ENCODE results near the gene SCN10A. TPM values are rescaled to one million over a fixed set of nuclear protein-coding genes. Genes with fewer than 3 reads are reported as not detected.

SCN10A gene
- total RNA-seq, 1 experiment from 2014 or later, result not detected

- DNase-seq, result no peak
- Mint-ChIP-seq H3K9me3 (ENCODE audit: low read depth, unreplicated experiment) (peaks cover 2% of the 10 kb centered on the region), H3K27ac (ENCODE audit: unreplicated experiment) (no peak overlapping the region), H3K36me3 (ENCODE audit: insufficient read depth, unreplicated experiment) (no peaks in the 10 kb centered on the region), H3K4me3 (ENCODE audit: low read depth, unreplicated experiment) (no peak overlapping the region), H3K4me1 (ENCODE audit: low read depth, unreplicated experiment) (no peaks in the 10 kb centered on the region), H3K27me3 (ENCODE audit: unreplicated experiment) (peaks cover 70% of the 10 kb centered on the region)
- intact Hi-C loops (cut with micrococcal nuclease; ENCODE audit: unreplicated experiment), result no loop called here
- CTCF ChIA-PET, result no interaction called here
- no peak for TF ChIP-seq CTCF (IDR thresholded peaks at IDR 0.05; ENCODE audit: unreplicated experiment)
- no TSS peak for BruUV-seq (replicated peaks)
These were observed 42.5 kb downstream of the SCN10A start for GRCh38 chr3:38773528-38773927.

- no peak overlapping the region for H3K27ac Mint-ChIP-seq (ENCODE audit: unreplicated experiment)
- H3K27me3 Mint-ChIP-seq (ENCODE audit: unreplicated experiment), result peaks cover 82% of the 10 kb centered on the region
- no peaks in the 10 kb centered on the region for H3K4me1 Mint-ChIP-seq (ENCODE audit: low read depth, unreplicated experiment)
- CTCF ChIA-PET, result no interaction called here
- H3K4me3 Mint-ChIP-seq (ENCODE audit: low read depth, unreplicated experiment), result no peak overlapping the region
- H3K36me3 Mint-ChIP-seq (ENCODE audit: insufficient read depth, unreplicated experiment), result no peaks in the 10 kb centered on the region
- BruUV-seq (replicated peaks), result no TSS peak
- DNase-seq, result no peak
- H3K9me3 Mint-ChIP-seq (ENCODE audit: low read depth, unreplicated experiment), result peaks cover 2% of the 10 kb centered on the region
- no peak for TF ChIP-seq CTCF (IDR thresholded peaks at IDR 0.05; ENCODE audit: unreplicated experiment)
- intact Hi-C loops (cut with micrococcal nuclease; ENCODE audit: unreplicated experiment), result no loop called here
These were observed 52.4 kb downstream of the SCN10A start for GRCh38 chr3:38763569-38763968.

GRCh38 chr3:38758557-38758956, 57.5 kb downstream of the SCN10A start:
- no peak overlapping the region for H3K4me3 Mint-ChIP-seq (ENCODE audit: low read depth, unreplicated experiment)
- no peak for DNase-seq
- no peak for TF ChIP-seq CTCF (IDR thresholded peaks at IDR 0.05; ENCODE audit: unreplicated experiment)
- BruUV-seq (replicated peaks), result no TSS peak
- no peaks in the 10 kb centered on the region for H3K4me1 Mint-ChIP-seq (ENCODE audit: low read depth, unreplicated experiment)
- CTCF ChIA-PET, result no interaction called here
- peaks cover 88% of the 10 kb centered on the region for H3K27me3 Mint-ChIP-seq (ENCODE audit: unreplicated experiment)
- no peaks in the 10 kb centered on the region for H3K36me3 Mint-ChIP-seq (ENCODE audit: insufficient read depth, unreplicated experiment)
- H3K27ac Mint-ChIP-seq (ENCODE audit: unreplicated experiment), result no peak overlapping the region
- no peaks in the 10 kb centered on the region for H3K9me3 Mint-ChIP-seq (ENCODE audit: low read depth, unreplicated experiment)
- intact Hi-C loops (cut with micrococcal nuclease; ENCODE audit: unreplicated experiment), result no loop called here

- CTCF ChIA-PET, result no interaction called here
- BruUV-seq (replicated peaks), result no TSS peak
- DNase-seq, result no peak
- TF ChIP-seq CTCF (IDR thresholded peaks at IDR 0.05; ENCODE audit: unreplicated experiment), result no peak
- intact Hi-C loops (cut with micrococcal nuclease; ENCODE audit: unreplicated experiment), result no loop called here
- H3K27ac Mint-ChIP-seq (ENCODE audit: unreplicated experiment), result no peak overlapping the region
- H3K9me3 Mint-ChIP-seq (ENCODE audit: low read depth, unreplicated experiment), result no peaks in the 10 kb centered on the region
- no peaks in the 10 kb centered on the region for H3K36me3 Mint-ChIP-seq (ENCODE audit: insufficient read depth, unreplicated experiment)
- no peak overlapping the region for H3K4me3 Mint-ChIP-seq (ENCODE audit: low read depth, unreplicated experiment)
- peaks cover 92% of the 10 kb centered on the region for H3K27me3 Mint-ChIP-seq (ENCODE audit: unreplicated experiment)
- no peaks in the 10 kb centered on the region for H3K4me1 Mint-ChIP-seq (ENCODE audit: low read depth, unreplicated experiment)
These were observed 58.3 kb downstream of the SCN10A start for GRCh38 chr3:38757721-38758120.

- CTCF ChIA-PET, result no interaction called here
- no TSS peak for BruUV-seq (replicated peaks)
- DNase-seq, result no peak
- H3K4me3 Mint-ChIP-seq (ENCODE audit: low read depth, unreplicated experiment), result no peak overlapping the region
- H3K9me3 Mint-ChIP-seq (ENCODE audit: low read depth, unreplicated experiment), result no peaks in the 10 kb centered on the region
- intact Hi-C loops (cut with micrococcal nuclease; ENCODE audit: unreplicated experiment), result no loop called here
- no peaks in the 10 kb centered on the region for H3K36me3 Mint-ChIP-seq (ENCODE audit: insufficient read depth, unreplicated experiment)
- H3K27ac Mint-ChIP-seq (ENCODE audit: unreplicated experiment), result no peak overlapping the region
- no peak for TF ChIP-seq CTCF (IDR thresholded peaks at IDR 0.05; ENCODE audit: unreplicated experiment)
- H3K4me1 Mint-ChIP-seq (ENCODE audit: low read depth, unreplicated experiment), result no peaks in the 10 kb centered on the region
- H3K27me3 Mint-ChIP-seq (ENCODE audit: unreplicated experiment), result peaks cover 92% of the 10 kb centered on the region
These were observed 59.1 kb downstream of the SCN10A start for GRCh38 chr3:38756892-38757291.

Data from Calu3 (cell line).